ENCODE results near the gene TPGS1.

DNA sequence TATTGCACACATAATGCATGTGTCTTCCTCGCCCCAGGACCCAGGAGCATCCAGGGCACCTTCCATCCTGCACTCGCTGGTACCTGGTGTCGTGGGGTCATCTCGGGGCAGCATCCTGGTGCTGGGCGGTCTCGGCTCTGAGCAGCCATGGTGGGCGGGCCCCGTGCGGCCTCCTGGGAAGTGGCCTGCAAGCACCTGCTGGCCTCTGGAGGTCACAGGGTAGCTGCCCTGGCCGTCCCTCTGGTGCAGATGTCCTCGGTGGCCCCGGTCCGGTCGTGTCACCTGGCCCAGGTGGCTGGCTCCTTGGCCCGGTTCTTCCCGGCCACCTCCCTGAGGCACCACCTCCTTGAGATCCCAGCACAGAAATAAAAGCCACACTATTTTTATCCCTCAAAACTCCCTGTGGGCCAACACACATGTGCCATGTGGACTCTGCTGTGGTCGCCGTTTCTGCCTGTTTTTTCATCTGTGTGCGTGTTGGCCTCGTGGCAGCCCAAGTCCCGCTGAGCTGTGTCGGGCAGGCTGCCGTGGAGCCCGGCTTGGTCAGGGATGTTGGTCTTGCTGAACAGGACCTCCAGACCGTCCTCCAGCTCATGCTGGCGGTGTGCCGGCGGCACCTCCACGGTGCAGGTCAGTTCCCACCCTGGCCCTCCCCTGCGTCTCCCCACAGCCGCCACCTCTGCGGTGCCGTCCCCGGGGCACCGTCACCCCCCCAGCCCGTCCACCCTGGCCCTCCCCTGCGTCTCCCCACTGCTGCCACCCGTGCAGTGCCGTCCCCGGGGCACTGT, 31.5 kb downstream of the TPGS1 start:
- no peak for TF ChIP-seq MAX (IDR thresholded peaks at IDR 0.05)
- no peak for TF ChIP-seq POLR2AphosphoS5 (IDR thresholded peaks at IDR 0.05; ENCODE audit: low read depth, low read length)
- TF ChIP-seq, protein P1, sequence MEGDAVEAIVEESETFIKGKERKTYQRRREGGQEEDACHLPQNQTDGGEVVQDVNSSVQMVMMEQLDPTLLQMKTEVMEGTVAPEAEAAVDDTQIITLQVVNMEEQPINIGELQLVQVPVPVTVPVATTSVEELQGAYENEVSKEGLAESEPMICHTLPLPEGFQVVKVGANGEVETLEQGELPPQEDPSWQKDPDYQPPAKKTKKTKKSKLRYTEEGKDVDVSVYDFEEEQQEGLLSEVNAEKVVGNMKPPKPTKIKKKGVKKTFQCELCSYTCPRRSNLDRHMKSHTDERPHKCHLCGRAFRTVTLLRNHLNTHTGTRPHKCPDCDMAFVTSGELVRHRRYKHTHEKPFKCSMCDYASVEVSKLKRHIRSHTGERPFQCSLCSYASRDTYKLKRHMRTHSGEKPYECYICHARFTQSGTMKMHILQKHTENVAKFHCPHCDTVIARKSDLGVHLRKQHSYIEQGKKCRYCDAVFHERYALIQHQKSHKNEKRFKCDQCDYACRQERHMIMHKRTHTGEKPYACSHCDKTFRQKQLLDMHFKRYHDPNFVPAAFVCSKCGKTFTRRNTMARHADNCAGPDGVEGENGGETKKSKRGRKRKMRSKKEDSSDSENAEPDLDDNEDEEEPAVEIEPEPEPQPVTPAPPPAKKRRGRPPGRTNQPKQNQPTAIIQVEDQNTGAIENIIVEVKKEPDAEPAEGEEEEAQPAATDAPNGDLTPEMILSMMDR (IDR thresholded peaks at IDR 0.05; ENCODE audit: control extremely low read depth in 1 of 3, insufficient read depth in 1 of 3, low read depth in 1 of 3, low read length in 3 of 3) = no peak
- no peak for TF ChIP-seq JUND (IDR thresholded peaks at IDR 0.05; ENCODE audit: low read length)
- TF ChIP-seq BCL11A (IDR thresholded peaks at IDR 0.05; ENCODE audit: low read depth in 2 of 2, low read length in 2 of 2) = no peak
- no peak for TF ChIP-seq EZH2 (IDR thresholded peaks at IDR 0.05; ENCODE audit: low read depth, low read length, severe bottlenecking)
- no peak for TF ChIP-seq EGR1 (IDR thresholded peaks at IDR 0.05; ENCODE audit: borderline replicate concordance, low read depth, low read length)
- no peak for TF ChIP-seq POLR2A (IDR thresholded peaks at IDR 0.05; ENCODE audit: control extremely low read depth in 1 of 2, low read depth in 2 of 2, low read length in 2 of 2)
